Naive thymus-derived CD8-positive, alpha-beta T cell (primary cell): ENCODE data around the gene ARSK. TPM values are rescaled to one million over a fixed set of nuclear protein-coding genes. Genes with fewer than 3 reads are reported as not detected.
"Not testable (repeated sequence)": the region's sequence is repeated elsewhere in the genome, so short reads cannot be mapped to it uniquely, and the experiment has no call there.

ENCODE experiments used
- ATAC-seq, 2 donors: fragments of 150-1000 bp; cut with Tn5 transposase in 1 of 2; sonication (Bioruptor Pico), chemical (Tn5 transposase) in 1 of 2; 1 replicate in 1 of 2; 2 replicates in 1 of 2; pipeline ENCODE4 v1.10.0; 2021; ENCODE audit warnings: mild to moderate bottlenecking in 2 of 2, moderate library complexity in 2 of 2
- POLR2A ChIA-PET: fragments of 350-600 bp; sonication (Branson Sonifier 250); formaldehyde crosslinking; loops from one replicate; lab custom pipeline; 2021; ENCODE audit warnings: antibody characterized with exemption; lab: Charles Lee
- DNase-seq, 10 donors: peaks; one replicate each; pipeline versions ENCODE4 v3.0.0 to v3.0.0-alpha.2; 2020 to 2022
- H3K27ac Mint-ChIP-seq, 10 donors: one replicate each; pipeline ENCODE4 v1.8.0; 2020 to 2022; ENCODE audit warnings: mild to moderate bottlenecking in 10 of 10, mixed read lengths in 10 of 10, moderate library complexity in 4 of 10, inconsistent platforms in 1 of 10
- H3K27me3 Mint-ChIP-seq, 5 donors: one replicate each; pipeline ENCODE4 v1.8.0; 2021 to 2022; ENCODE audit warnings: mixed read lengths in 5 of 5
- H3K36me3 Mint-ChIP-seq, 3 donors: one replicate each; pipeline ENCODE4 v1.8.0; 2020 to 2022; ENCODE audit warnings: mixed read lengths in 3 of 3, mild to moderate bottlenecking in 2 of 3, inconsistent platforms in 1 of 3
- H3K4me1 Mint-ChIP-seq, 4 donors: one replicate each; pipeline ENCODE4 v1.8.0; 2021 to 2022; ENCODE audit warnings: mixed read lengths in 4 of 4
- H3K4me3 Mint-ChIP-seq, 10 donors: one replicate each; pipeline ENCODE4 v1.8.0; 2020 to 2022; ENCODE audit warnings: mild to moderate bottlenecking in 10 of 10, mixed read lengths in 10 of 10, moderate library complexity in 6 of 10, inconsistent platforms in 1 of 10
- H3K9me3 Mint-ChIP-seq, 9 donors: one replicate each; pipeline ENCODE4 v1.8.0; 2020 to 2022; ENCODE audit warnings: mixed read lengths in 9 of 9, mild to moderate bottlenecking in 3 of 9, inconsistent platforms in 1 of 9, moderate library complexity in 1 of 9
- polyA plus RNA-seq, 3 donors: library from polyadenylated mRNA; unstranded; fragments of 300-500 nt; fragmentation: Illumina TruSeq; gene quantifications; one replicate each; pipeline ENCODE4 v1.2.3, GENCODE V29; 2021
- total RNA-seq, 8 experiments: library from RNA in 2 of 8; stranded (reverse) in 2 of 8; gene quantifications; one replicate each; pipeline ENCODE4 v1.2.3 and lab custom pipeline; 2021 to 2026

The ARSK gene
- total and polyA plus RNA-seq, 5 experiments from 2014 or later, result 7.1 to 12.9 (median 9.0) TPM

DNA sequence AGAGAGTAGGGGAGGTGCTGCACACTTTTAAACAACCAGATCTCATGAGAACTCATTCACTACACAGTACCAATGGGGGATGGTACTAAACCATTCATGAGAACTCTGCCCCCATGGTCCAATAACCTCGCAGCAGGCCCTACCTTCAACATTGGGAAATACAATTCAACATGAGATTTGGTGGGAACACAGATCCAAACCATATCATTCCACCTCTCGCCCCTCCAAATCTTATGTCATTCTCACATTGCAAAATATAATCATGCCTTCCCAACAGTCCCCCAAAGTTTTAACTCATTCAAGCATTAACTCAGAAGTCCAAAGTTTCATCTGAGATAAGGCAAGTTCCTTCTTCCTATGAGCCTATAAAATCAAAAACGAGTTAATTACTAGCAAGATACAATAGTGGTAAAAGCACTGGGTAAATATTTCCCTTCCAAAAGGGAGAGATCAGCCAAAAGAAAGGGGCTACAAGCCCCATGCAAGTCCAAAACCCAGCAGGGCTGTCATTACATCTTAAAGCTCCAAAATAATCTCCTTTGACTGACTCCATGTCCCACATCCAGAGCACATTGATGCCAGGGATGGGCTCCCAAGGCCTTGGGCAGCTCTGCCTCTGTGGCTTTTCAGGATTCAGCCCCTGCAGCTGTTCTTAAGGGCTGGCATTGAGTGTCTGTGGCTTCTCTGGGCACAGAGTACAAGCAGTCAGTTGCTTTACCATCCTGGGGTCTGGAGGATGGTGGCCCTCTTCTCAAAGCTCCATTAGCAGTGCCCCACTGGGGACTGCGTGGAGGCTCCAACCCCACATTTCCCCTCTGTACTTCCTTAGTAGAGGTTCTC is 73.3 kb downstream of the ARSK start:
- H3K4me3 Mint-ChIP-seq, result no peak overlapping the region
- POLR2A ChIA-PET, result no interaction called here
- H3K9me3 Mint-ChIP-seq, result peaks cover 0 to 6% (median 0%) of the 10 kb centered on the region in 9 donors
- no peaks in the 10 kb centered on the region for H3K27me3 Mint-ChIP-seq
- DNase-seq, result no peak
- no peak for ATAC-seq
- H3K4me1 Mint-ChIP-seq, result peaks cover 13 to 46% (median 29%) of the 10 kb centered on the region in 4 donors
- H3K36me3 Mint-ChIP-seq, result peaks cover 0 to 5% (median 2%) of the 10 kb centered on the region in 3 donors
- no peak overlapping the region for H3K27ac Mint-ChIP-seq

GRCh38 chr5:95628933-95629332 is 74.0 kb downstream of the ARSK start:
- peaks cover 12 to 44% (median 24%) of the 10 kb centered on the region in 4 donors for H3K4me1 Mint-ChIP-seq
- H3K36me3 Mint-ChIP-seq, result peaks cover 0 to 5% (median 2%) of the 10 kb centered on the region in 3 donors
- no peak for ATAC-seq
- H3K4me3 Mint-ChIP-seq, result no peak overlapping the region
- POLR2A ChIA-PET, result no interaction called here
- no peaks in the 10 kb centered on the region for H3K27me3 Mint-ChIP-seq
- no peak overlapping the region for H3K27ac Mint-ChIP-seq
- peaks cover 0 to 6% (median 0%) of the 10 kb centered on the region in 9 donors for H3K9me3 Mint-ChIP-seq
- DNase-seq, result no peak

DNA sequence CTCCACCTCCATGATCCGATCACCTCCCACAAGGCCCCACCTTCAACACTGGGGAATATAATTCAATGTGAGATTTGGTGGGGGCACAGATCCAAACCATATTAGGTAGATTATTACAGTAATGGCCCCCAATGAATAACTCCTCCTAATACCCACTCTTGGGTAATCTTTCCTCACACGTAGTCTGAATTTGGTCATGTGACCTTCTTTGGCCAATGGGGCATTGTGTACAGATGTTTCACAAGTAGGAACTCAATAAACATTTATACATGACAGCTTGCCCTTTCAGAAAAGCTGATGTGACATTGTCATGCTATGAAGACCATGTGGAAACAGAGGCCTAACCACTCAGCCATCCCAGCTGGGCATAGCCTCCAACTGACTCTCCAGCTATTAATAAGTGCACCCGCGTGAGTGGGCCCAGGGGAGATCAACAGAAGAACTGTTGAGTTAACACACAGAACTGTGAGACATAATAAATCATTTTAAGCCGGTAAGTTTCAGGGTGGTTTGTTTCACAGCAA is 75.6 kb downstream of the ARSK start:
- peaks cover 0 to 5% (median 2%) of the 10 kb centered on the region in 3 donors for H3K36me3 Mint-ChIP-seq
- no peak for ATAC-seq
- H3K27me3 Mint-ChIP-seq, result no peaks in the 10 kb centered on the region
- H3K27ac Mint-ChIP-seq, result peak overlapping the region in 2 of 10 donors; percentile 51 to 75
- H3K4me3 Mint-ChIP-seq, result no peak overlapping the region
- DNase-seq, result no peak
- H3K9me3 Mint-ChIP-seq, result peaks cover 0 to 6% (median 0%) of the 10 kb centered on the region in 9 donors
- H3K4me1 Mint-ChIP-seq, result peaks cover 12 to 31% (median 20%) of the 10 kb centered on the region in 4 donors
- POLR2A ChIA-PET, result interaction anchor here (2.2 to 2.7 kb wide), 2 partner anchors 9 to 16 kb away, joined by 27 to 30 read pairs; partner anchors contain the start of gene RFESD

GRCh38 chr5:95631255-95631958 is 76.5 kb downstream of the ARSK start:
- peak overlapping the region in 4 of 10 donors; percentile 7 to 69 (median 52) for H3K4me3 Mint-ChIP-seq
- peak overlapping the region; percentile 23 to 96 (median 90) for H3K27ac Mint-ChIP-seq
- POLR2A ChIA-PET, result interaction anchor here (1.4 to 2.7 kb wide), 4 partner anchors 10 to 177 kb away, joined by 3 to 30 read pairs (median 16); partner anchors contain the start of gene RFESD
- ATAC-seq (peak; percentile 2 to 12), DNase-seq (no peak)
- no peaks in the 10 kb centered on the region for H3K27me3 Mint-ChIP-seq
- H3K4me1 Mint-ChIP-seq, result peaks cover 12 to 30% (median 20%) of the 10 kb centered on the region in 4 donors
- H3K36me3 Mint-ChIP-seq, result peaks cover 0 to 5% (median 2%) of the 10 kb centered on the region in 3 donors
- H3K9me3 Mint-ChIP-seq, result peaks cover 0 to 6% (median 0%) of the 10 kb centered on the region in 9 donors

DNA sequence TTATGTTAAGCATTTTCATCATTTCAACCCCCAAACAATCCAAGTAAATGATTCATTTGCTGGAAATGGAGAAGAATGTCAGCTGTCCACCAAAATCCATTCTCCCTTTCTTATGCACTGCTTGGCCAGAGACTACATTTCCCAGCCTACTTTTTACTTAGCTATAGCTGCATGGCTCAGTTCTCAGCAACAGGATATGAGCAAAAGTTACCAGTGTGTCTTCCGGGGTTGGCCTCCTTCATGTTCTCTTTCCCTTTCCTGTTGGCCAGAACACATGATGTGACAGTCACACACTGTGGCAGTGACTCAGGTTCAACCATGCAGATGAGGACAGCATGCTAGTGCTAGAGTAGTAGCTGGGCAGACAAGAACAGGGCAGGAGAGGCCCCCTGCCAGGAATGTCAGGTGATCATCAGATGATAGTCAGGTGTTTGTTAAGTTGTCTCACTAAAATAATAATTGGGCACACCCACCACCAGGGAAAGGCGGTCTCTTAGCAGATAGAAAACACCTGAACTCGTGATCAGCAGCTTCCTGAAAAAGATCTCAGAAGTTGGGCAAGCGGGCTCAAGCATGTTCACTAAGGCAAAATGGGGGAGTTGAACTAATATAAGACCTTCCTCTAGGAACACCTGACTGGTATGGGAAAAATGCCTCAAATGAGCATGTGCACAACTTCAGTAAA is 77.2 kb downstream of the ARSK start:
- peak overlapping the region; percentile 84 to 96 (median 92) for H3K27ac Mint-ChIP-seq
- H3K27me3 Mint-ChIP-seq, result no peaks in the 10 kb centered on the region
- H3K36me3 Mint-ChIP-seq, result peaks cover 0 to 5% (median 2%) of the 10 kb centered on the region in 3 donors
- peaks cover 0 to 6% (median 0%) of the 10 kb centered on the region in 9 donors for H3K9me3 Mint-ChIP-seq
- peak; percentile 100 for ATAC-seq
- H3K4me1 Mint-ChIP-seq, result peaks cover 12 to 30% (median 20%) of the 10 kb centered on the region in 4 donors
- peak in 9 of 10 donors; percentile 37 to 81 (median 61) for DNase-seq
- POLR2A ChIA-PET, result interaction anchor here (1.4 to 2.7 kb wide), 4 partner anchors 10 to 177 kb away, joined by 3 to 30 read pairs (median 16); partner anchors contain the start of gene RFESD
- H3K4me3 Mint-ChIP-seq, result peak overlapping the region in 8 of 10 donors; percentile 20 to 79 (median 44)

- H3K27ac Mint-ChIP-seq, result peak overlapping the region in 2 of 10 donors; percentile 15 to 60
- POLR2A ChIA-PET, result interaction anchor here (2.2 to 2.7 kb wide), 2 partner anchors 11 to 13 kb away, joined by 27 to 30 read pairs; partner anchors contain the start of gene RFESD
Measured at GRCh38 chr5:95632942-95633341, 78.0 kb downstream of the ARSK start.

DNA sequence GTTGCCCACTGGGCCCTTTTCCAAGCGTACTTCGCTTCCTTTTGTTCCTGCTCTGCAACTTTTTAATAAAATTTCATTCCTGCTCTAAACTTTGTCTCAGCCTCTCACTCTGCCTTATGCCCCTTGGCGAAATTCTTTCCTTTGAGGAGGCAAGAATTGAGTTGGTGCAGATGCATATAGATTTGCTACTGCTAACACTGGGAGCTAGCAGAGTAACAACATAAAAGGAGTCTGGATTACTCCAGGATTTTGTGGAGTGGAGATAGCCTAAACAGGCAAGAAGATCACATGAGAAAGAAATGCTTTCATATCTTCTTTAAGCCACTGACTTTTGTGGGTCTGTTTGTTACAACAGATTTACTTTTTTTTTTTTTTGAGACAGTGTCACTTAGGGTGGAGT is 78.8 kb downstream of the ARSK start:
- Mint-ChIP-seq H3K27me3 (peaks cover 0 to 1% (median 0%) of the 10 kb centered on the region in 5 donors), H3K4me1 (peaks cover 12 to 30% (median 20%) of the 10 kb centered on the region in 4 donors), H3K27ac (no peak overlapping the region), H3K9me3 (peaks cover 0 to 6% (median 0%) of the 10 kb centered on the region in 9 donors), H3K36me3 (peaks cover 0 to 5% (median 2%) of the 10 kb centered on the region in 3 donors), H3K4me3 (no peak overlapping the region)
- POLR2A ChIA-PET, result interaction anchor here (1.0 kb wide), 1 partner anchor 9 kb away, joined by 4 read pairs; no protein-coding TSS in a partner anchor
- DNase-seq, result no peak
- no peak for ATAC-seq

More at GRCh38 chr5:95632942-95633341, 78.0 kb downstream of the ARSK start:
- peaks cover 12 to 30% (median 20%) of the 10 kb centered on the region in 4 donors for H3K4me1 Mint-ChIP-seq
- not testable (repeated sequence) for H3K4me3 Mint-ChIP-seq, H3K9me3 Mint-ChIP-seq, ATAC-seq, H3K27me3 Mint-ChIP-seq, DNase-seq, H3K36me3 Mint-ChIP-seq

- POLR2A ChIA-PET, result interaction anchor here (1.0 kb wide), 1 partner anchor 8 kb away, joined by 4 read pairs; no protein-coding TSS in a partner anchor
- ATAC-seq (no peak), DNase-seq (no peak)
- H3K36me3 Mint-ChIP-seq, result peaks cover 0 to 5% (median 2%) of the 10 kb centered on the region in 3 donors
- peaks cover 0 to 1% (median 0%) of the 10 kb centered on the region in 5 donors for H3K27me3 Mint-ChIP-seq
- H3K9me3 Mint-ChIP-seq, result peaks cover 0 to 6% (median 0%) of the 10 kb centered on the region in 9 donors
- no peak overlapping the region for H3K27ac Mint-ChIP-seq
- H3K4me3 Mint-ChIP-seq, result no peak overlapping the region
- H3K4me1 Mint-ChIP-seq, result peaks cover 12 to 30% (median 20%) of the 10 kb centered on the region in 4 donors
Measured at GRCh38 chr5:95634081-95634480, 79.2 kb downstream of the ARSK start.

DNA sequence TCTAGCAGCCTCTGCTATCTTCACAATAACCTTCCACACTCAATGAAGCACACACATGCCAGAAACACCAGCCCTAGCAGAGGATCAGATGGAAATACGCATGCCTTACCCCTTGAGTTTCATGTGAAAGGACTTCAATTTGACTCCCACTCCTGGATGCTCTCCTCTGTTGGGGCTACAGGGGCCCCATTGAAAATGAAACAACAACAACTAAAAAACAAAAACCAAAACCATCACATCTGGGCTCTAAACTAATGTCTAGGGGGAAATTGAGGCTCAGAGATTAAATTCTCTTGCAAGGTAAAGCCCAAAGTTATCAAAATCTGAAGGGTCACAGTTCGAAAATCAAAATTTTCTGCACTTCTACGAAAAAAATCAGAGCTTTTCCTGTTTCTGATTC is 83.7 kb downstream of the ARSK start:
- peaks cover 0 to 2% (median under 1%) of the 10 kb centered on the region in 4 donors for H3K4me1 Mint-ChIP-seq
- no peaks in the 10 kb centered on the region for H3K36me3 Mint-ChIP-seq
- DNase-seq (no peak), ATAC-seq (no peak)
- peaks cover 0 to 1% (median 0%) of the 10 kb centered on the region in 5 donors for H3K27me3 Mint-ChIP-seq
- POLR2A ChIA-PET, result interaction anchor here (1.1 kb wide), 1 partner anchor 16 kb away, joined by 5 read pairs; no protein-coding TSS in a partner anchor
- no peak overlapping the region for H3K4me3 Mint-ChIP-seq
- no peak overlapping the region for H3K27ac Mint-ChIP-seq
- H3K9me3 Mint-ChIP-seq, result no peaks in the 10 kb centered on the region

DNA sequence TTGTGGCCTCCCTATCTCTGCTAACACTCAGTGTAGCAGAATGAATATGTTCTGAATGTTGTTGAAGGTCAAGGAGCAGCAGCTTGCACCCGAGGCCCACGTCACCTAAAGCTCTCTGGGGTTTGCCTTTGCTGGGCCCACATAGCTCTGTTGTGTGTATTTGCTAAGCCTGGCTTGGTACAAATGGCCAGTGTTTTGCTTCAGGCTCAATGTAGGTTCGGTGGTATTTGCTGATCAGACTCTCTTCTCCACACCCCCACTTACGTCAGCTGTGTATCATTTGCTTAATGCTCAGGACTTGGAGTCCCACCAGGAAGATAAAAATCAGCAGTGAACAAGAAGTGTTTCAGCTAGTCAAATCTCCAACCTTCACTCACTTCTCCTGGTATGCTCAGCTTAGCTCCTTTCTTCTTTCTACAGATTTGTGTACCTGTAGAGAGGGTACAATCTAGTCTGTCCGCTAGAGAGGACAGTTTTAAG is 86.9 kb downstream of the ARSK start:
- Mint-ChIP-seq H3K9me3 (no peaks in the 10 kb centered on the region), H3K4me1 (peaks cover 4 to 20% (median 13%) of the 10 kb centered on the region in 4 donors), H3K27me3 (peaks cover 0 to 1% (median 0%) of the 10 kb centered on the region in 5 donors), H3K27ac (no peak overlapping the region), H3K4me3 (no peak overlapping the region), H3K36me3 (no peaks in the 10 kb centered on the region)
- no peak for DNase-seq
- no peak for ATAC-seq
- POLR2A ChIA-PET, result interaction anchor here (1.1 kb wide), 1 partner anchor 8 kb away, joined by 4 read pairs; no protein-coding TSS in a partner anchor

- Mint-ChIP-seq H3K9me3 (no peaks in the 10 kb centered on the region), H3K4me3 (no peak overlapping the region), H3K36me3 (no peaks in the 10 kb centered on the region), H3K27me3 (peaks cover 0 to 1% (median 0%) of the 10 kb centered on the region in 5 donors), H3K4me1 (peaks cover 4 to 30% (median 19%) of the 10 kb centered on the region in 4 donors), H3K27ac (no peak overlapping the region)
- no peak for DNase-seq
- no peak for ATAC-seq
- POLR2A ChIA-PET, result interaction anchor here (0.8 to 1.1 kb wide), 2 partner anchors 9 to 11 kb away, joined by 3 to 4 read pairs; no protein-coding TSS in a partner anchor
Measured at GRCh38 chr5:95643152-95643551, 88.3 kb downstream of the ARSK start.
